Stimulated activated CD8-positive, alpha-beta memory T cell treated with anti-CD3 and anti-CD28 coated beads, Interleukin-15, amount 100 ng/mL, for 48 hours (primary cell): ENCODE measurements around the gene TOMM40.
"Not testable (repeated sequence)": the region's sequence is repeated elsewhere in the genome, so short reads cannot be mapped to it uniquely, and the experiment has no call there.

Experiments used
- DNase-seq, 2 donors: peaks; one replicate each; pipeline ENCODE4 v3.0.0-alpha.2; 2020; ENCODE audit warnings: low read depth in 2 of 2

Gene TOMM40

DNA sequence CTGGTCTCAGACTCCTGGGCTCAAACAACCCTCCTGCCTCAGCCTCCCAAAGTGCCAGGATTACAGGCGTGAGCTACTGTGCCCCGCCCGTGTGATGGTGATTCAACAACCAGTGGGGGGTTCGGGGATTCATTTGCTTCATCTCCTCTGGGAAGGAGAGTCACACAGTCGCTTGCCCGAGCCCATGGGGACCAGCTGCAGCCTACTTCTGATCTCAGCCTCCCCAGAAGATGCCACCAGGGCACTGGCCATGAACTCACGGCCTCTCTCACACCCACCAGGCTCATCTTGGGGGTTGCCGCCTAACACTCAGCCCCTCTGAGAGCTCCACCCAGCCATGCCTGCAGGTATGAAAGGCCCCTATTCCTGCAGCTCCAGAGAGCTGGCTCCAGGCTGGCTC, 6.8 kb downstream of the TOMM40 start:
- no peak for DNase-seq

- no peak for DNase-seq
These were observed 9.5 kb downstream of the TOMM40 start for GRCh38 chr19:44900328-44901244.

DNA sequence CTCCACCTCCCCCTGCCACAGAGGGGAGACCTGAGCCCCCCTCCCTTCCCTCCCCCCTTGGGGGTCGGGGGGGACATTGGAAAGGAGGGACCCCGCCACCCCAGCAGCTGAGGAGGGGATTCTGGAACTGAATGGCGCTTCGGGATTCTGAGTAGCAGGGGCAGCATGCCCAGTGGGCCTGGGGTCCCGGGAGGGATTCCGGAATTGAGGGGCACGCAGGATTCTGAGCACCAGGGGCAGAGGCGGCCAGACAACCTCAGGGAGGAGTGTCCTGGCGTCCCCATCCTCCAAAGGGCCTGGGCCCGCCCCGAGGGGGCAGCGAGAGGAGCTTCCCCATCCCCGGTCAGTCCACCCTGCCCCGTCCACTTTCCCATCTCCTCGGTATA, 12.2 kb downstream of the TOMM40 start:
- DNase-seq, result no peak

- DNase-seq, result peak; percentile 51 to 66
These were observed 12.8 kb downstream of the TOMM40 start for GRCh38 chr19:44903602-44904425.

DNA sequence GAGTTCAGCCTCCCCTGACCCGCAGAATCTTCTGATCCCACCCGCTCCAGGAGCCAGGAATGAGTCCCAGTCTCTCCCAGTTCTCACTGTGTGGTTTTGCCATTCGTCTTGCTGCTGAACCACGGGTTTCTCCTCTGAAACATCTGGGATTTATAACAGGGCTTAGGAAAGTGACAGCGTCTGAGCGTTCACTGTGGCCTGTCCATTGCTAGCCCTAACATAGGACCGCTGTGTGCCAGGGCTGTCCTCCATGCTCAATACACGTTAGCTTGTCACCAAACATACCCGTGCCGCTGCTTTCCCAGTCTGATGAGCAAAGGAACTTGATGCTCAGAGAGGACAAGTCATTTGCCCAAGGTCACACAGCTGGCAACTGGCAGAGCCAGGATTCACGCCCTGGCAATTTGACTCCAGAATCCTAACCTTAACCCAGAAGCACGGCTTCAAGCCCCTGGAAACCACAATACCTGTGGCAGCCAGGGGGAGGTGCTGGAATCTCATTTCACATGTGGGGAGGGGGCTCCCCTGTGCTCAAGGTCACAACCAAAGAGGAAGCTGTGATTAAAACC, 13.5 kb downstream of the TOMM40 start:
- DNase-seq, result no peak

DNA sequence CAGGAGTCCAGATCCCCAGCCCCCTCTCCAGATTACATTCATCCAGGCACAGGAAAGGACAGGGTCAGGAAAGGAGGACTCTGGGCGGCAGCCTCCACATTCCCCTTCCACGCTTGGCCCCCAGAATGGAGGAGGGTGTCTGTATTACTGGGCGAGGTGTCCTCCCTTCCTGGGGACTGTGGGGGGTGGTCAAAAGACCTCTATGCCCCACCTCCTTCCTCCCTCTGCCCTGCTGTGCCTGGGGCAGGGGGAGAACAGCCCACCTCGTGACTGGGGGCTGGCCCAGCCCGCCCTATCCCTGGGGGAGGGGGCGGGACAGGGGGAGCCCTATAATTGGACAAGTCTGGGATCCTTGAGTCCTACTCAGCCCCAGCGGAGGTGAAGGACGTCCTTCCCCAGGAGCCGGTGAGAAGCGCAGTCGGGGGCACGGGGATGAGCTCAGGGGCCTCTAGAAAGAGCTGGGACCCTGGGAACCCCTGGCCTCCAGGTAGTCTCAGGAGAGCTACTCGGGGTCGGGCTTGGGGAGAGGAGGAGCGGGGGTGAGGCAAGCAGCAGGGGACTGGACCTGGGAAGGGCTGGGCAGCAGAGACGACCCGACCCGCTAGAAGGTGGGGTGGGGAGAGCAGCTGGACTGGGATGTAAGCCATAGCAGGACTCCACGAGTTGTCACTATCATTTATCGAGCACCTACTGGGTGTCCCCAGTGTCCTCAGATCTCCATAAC, 14.5 kb downstream of the TOMM40 start, which contains the start of gene APOE:
Gene APOE (plus strand): TSS at position 360 of the 724 bp plus-strand sequence. CDS start 829 bp downstream, outside the sequence.
- DNase-seq, result no peak

DNA sequence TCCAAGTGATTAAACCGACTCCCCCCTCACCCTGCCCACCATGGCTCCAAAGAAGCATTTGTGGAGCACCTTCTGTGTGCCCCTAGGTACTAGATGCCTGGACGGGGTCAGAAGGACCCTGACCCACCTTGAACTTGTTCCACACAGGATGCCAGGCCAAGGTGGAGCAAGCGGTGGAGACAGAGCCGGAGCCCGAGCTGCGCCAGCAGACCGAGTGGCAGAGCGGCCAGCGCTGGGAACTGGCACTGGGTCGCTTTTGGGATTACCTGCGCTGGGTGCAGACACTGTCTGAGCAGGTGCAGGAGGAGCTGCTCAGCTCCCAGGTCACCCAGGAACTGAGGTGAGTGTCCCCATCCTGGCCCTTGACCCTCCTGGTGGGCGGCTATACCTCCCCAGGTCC, 16.6 kb downstream of the TOMM40 start:
- no peak for DNase-seq

DNA sequence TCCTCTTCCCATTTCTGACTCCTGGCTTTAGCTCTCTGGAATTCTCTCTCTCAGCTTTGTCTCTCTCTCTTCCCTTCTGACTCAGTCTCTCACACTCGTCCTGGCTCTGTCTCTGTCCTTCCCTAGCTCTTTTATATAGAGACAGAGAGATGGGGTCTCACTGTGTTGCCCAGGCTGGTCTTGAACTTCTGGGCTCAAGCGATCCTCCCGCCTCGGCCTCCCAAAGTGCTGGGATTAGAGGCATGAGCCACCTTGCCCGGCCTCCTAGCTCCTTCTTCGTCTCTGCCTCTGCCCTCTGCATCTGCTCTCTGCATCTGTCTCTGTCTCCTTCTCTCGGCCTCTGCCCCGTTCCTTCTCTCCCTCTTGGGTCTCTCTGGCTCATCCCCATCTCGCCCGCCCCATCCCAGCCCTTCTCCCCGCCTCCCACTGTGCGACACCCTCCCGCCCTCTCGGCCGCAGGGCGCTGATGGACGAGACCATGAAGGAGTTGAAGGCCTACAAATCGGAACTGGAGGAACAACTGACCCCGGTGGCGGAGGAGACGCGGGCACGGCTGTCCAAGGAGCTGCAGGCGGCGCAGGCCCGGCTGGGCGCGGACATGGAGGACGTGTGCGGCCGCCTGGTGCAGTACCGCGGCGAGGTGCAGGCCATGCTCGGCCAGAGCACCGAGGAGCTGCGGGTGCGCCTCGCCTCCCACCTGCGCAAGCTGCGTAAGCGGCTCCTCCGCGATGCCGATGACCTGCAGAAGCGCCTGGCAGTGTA, 17.2 kb downstream of the TOMM40 start:
- DNase-seq, result no peak

- DNase-seq, result no peak
These were observed 17.8 kb downstream of the TOMM40 start for GRCh38 chr19:44908836-44909261.

- no peak for DNase-seq
These were observed 18.7 kb downstream of the TOMM40 start for GRCh38 chr19:44909775-44910174.

- not testable (repeated sequence) for DNase-seq
These were observed 20.8 kb downstream of the TOMM40 start for GRCh38 chr19:44911896-44912295.

DNA sequence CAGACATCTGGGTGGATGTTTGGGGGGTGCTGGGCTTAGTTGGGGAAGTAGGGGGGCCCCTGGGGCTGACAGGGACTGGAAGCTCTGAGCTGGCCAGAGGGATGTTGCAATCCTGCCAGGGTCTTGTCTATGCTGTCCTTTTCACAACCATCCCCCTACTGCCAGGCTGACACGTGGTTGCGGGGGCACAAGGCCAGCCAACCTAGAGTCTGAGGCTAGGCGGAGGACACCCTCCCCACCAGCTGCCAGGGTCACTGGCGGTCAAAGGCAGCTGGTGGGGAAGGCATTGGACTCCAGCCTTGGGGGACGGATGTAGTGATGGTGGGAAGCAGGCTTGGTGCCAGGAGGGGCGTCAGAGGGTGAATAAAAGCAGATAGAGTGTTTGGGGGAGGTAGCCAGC, 21.8 kb downstream of the TOMM40 start:
- no peak for DNase-seq

DNA sequence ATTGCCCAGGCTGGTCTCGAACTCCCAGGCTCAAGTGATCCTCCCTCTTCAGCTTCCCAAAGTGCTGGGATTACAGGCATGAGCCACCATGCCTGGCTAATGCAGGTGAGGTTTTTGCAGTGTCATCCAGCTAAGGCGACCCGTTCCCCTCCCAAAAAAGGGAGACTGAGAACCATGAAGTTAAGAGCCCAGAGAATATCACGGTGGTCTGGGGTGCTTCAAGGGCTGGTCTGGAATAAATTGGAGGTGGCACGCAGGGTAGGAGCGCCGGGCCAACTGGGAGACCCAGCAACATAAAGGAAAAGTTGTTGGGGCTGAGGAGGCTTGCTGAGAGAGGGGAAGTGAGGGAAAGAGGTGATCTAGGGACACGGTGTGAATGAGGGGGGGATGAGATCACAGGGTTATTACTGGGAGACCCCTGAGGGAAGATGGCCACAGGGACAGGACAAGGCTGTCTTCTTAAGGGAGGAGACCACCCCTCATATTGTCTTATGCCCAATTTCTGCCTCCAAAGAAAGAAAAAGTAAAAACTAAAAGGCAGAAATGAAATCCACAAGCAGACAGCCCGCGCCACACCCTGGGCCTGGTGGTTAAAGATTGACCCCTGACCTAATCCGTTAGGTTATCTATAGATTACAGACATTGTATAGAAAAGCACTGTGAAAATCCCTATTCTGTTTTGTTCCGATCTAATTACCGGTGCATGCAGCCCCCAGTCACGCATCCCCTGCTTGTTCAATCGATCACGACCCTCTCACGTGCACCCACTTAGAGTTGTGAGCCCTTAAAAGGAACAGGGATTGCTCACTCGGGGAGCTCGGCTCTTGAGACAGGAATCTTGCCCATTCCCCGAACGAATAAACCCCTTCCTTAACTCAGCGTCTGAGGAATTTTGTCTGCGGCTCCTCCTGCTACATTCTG, 22.7 kb downstream of the TOMM40 start:
- not testable (repeated sequence) for DNase-seq

DNA sequence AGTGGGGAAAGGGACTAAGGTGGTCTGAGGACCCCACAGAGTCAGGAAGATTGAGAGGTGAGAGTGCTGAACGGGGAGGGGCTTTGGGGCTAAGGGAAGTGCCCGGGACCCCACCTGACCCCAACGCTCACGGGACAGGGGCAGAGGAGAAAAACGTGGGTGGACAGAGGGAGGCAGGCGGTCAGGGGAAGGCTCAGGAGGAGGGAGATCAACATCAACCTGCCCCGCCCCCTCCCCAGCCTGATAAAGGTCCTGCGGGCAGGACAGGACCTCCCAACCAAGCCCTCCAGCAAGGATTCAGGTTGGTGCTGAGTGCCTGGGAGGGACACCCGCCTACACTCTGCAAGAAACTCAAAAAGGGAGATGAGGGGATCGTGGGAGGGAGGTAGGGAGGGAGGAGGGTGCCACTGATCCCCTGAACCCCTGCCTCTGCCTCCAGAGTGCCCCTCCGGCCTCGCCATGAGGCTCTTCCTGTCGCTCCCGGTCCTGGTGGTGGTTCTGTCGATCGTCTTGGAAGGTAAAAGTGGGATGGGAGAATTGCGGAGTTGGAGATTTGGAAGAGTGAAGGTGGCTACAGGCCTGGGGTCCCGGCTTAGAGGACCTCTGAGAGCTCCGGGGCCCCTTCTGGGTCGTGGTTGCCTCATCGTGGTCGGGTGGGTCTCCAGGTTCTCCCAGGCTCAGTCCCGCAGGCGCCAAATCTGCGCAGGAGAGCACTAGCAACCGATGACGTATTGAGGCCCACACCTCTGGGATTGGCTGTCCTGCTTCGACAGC, 23.6 kb downstream of the TOMM40 start, which contains the start of gene APOC1:
Gene APOC1 (plus strand): TSS at position 176 of the 774 bp plus-strand sequence. CDS start 284 bp downstream, at position 460.
- DNase-seq, result peak; percentile 61 to 67

DNA sequence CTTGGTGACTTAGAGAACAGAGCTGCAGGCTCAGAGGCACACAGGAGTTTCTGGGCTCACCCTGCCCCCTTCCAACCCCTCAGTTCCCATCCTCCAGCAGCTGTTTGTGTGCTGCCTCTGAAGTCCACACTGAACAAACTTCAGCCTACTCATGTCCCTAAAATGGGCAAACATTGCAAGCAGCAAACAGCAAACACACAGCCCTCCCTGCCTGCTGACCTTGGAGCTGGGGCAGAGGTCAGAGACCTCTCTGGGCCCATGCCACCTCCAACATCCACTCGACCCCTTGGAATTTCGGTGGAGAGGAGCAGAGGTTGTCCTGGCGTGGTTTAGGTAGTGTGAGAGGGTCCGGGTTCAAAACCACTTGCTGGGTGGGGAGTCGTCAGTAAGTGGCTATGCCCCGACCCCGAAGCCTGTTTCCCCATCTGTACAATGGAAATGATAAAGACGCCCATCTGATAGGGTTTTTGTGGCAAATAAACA, 33.2 kb downstream of the TOMM40 start:
- no peak for DNase-seq

- DNase-seq, result no peak
These were observed 34.2 kb downstream of the TOMM40 start for GRCh38 chr19:44925114-44925891.

- not testable (repeated sequence) for DNase-seq
These were observed 35.4 kb downstream of the TOMM40 start for GRCh38 chr19:44926245-44927077.
